HG03565 (cell line): Measurements from ENCODE around the gene ZNF333.

Experiments used
- ATAC-seq: cut with Tn5 transposase; IDR thresholded peaks from one replicate; pipeline ENCODE4 v1.9.1; 2021; ENCODE audit warnings: mild to moderate bottlenecking, moderate library complexity; ENCODE audit not compliant: unreplicated experiment

ZNF333 gene

DNA sequence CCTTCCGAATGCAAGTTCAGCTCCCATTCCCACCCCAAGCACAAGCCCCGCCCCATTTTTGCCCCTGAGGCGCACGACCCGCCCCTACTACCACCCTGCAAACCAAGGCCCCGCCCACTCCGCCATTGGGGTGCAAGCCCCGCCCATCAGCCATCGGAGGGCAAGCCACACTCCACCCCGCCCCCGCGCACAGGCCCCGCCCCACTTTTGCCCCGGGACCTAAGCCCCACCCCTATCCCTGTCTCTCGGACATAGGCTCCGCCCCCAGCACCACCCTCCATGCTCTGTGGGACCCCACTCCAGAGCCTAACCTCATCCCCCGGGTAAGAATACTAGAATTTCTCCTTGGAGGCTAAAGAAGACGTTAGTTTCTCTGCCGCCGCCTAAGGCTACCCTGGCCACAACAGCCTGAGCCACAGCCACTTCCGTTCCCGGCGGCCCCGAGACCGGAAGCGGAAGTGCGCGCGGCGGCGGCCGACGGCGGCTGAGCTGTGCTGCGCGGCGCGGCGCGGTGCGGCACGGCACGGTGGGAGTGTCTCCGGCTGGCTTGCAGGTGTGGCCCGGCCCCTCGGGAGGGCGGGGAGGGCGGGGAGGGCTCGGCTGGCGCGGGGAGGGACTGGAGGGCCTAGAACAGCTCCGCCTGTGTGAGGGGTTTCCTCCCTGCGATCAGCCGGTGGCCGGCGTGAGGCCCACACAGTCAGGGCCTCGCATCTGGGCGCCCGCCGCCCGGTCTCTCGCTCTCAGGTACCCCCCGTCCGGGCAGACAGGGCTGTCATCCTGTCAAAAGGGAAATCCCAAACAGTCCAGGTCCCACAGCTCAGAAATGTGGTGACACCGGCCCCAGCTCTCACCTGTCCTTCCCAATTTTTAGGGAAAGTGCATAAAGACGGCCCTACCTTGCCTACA is at the start of gene ZNF333:
TSS of gene ZNF333 (plus strand) at position 451 of the 906 bp plus-strand sequence. CDS start 3,444 bp downstream, outside the sequence.
- ATAC-seq = peak; percentile 79

DNA sequence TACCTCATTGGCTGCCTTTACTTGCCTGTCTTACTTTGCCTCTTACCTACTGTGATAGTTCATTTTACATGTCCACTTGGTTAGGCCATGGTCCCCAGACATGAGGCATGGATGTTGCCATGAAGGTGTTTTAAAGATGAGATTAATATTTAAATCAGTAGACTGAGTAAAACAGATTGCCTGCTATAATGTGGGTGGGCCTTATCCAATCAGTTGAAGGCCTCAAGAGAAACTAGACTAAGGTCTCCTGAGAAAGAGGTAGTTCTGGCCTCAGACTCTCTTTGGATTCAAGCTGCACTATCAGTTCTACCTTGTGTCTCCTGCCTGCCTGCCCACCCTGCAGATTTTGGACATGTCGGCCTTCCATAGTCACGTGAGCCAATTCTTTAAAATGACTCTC is 41.3 kb upstream of the ZNF333 start:
- ATAC-seq = no peak

DNA sequence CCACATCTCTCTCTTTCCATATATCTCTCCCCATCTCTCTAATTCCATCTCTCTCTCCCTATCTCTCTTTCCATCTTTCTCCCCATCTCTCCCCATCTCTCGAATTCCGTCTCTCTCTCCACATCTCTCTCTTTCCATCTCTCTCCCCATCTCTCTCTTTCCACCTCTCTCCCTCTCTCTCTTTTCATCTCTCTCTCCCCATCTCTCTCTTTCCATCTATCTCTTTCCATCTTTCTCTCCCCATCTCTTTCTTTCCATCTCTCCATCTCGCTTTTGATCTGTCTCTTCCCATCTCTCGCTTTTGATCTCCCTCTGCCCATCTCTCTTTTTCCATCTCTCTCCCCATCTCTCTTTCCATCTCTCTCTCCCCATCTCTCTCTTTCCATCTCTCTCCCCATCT is 40.8 kb upstream of the ZNF333 start:
- ATAC-seq = no peak

DNA sequence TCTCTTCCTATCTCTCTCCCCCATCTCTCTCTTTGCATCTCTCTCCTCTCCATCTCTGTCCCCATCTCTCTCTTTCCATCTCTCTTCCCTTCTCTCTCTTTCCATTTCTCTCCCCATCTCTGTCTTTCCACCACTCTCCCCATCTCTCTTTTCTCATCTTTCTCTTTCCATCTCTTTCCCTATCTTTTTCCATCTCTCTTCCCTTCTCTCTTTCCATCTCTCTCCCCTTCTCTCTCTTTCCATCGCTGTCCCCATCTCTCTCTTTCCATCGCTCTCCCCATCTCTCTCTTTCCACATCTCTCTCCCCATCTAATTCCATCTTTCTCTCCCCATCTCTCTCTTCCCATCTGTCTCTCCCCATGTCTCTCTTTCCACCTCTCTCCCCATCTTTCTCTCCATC is 39.7 kb upstream of the ZNF333 start:
- ATAC-seq = no peak

DNA sequence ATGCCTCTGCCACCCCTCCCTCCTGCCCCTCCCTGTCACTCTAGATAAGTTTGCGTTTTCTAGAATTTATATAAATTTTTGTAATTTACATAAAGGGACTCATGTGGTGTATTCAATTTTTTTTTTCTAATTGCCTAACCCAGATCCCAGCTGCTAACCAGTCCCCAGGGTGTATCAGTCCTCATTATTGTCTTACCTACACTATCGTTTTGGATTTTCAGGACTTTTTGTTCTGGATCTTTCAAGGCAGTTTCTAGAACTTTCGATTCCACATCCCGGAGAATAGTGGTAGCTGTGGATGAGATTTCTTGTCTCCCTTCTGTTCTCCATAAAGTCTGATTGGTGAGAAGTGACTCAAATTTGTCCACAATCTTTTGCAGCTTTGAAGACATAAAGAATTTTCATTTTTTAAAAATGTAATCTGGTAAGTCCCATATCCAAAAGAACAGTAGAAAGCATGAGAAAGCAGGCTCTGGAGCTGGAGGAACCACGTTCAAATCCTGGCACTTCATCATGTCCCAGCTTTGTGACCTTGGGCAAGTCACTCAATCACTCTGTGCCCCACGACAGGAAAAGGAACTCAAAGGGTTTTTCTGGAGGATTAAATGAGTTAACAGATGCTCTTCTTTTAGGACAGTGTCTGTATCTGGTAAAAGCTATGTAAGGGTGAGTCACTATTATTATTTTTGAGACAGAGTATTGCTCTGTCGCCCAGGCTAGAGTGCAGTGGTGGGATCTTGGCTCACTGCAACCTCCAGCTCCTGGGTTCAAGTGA is 34.9 kb upstream of the ZNF333 start:
- ATAC-seq = no peak

DNA sequence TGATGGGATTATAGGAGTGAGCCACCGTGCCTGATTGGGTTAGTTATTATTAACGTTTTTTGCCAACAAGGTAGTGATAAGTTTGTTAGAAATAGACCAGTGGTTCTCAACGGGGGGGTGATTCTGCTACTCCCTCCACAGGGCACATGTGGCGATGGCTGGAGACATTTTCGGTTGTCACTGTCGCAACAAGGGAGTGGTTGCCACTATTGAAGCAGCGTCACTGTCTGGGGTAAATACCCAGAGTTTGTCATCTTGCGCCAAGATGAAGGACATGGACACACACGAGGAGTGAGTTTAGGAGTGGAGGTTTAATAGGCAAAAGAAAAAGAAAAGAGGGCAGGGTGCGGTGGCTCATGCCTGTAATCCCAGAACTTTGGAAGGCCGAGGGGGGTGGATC is 34.1 kb upstream of the ZNF333 start:
- ATAC-seq = no peak

DNA sequence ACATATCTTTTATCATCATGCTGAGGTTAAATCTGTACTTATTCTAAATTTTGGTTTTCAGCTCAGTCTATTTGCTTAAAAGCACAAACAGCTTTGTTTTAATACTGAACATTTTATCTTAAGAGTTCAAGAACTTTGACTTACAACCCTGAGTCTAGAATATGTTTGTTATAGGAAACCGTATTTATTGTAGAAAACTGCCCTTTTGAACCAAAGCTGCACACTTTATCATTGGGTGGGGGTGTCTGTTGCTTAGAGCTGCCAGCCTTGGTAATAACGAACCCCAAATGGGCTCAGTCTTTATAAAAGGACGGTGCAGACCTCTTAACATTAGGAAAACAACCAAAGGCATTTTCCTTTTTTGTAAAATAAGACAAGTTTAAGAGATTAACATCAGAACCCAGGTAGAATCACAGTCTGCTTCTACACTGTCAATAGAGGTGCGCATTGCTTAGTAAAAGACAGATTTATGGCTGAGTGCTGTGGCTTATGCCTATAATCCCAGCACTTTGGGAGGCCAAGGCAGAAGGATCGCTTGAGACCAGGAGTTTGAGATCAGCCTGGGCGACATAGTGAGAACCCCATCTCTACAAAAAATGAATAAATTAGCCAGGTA is 29.9 kb upstream of the ZNF333 start:
- no peak for ATAC-seq

DNA sequence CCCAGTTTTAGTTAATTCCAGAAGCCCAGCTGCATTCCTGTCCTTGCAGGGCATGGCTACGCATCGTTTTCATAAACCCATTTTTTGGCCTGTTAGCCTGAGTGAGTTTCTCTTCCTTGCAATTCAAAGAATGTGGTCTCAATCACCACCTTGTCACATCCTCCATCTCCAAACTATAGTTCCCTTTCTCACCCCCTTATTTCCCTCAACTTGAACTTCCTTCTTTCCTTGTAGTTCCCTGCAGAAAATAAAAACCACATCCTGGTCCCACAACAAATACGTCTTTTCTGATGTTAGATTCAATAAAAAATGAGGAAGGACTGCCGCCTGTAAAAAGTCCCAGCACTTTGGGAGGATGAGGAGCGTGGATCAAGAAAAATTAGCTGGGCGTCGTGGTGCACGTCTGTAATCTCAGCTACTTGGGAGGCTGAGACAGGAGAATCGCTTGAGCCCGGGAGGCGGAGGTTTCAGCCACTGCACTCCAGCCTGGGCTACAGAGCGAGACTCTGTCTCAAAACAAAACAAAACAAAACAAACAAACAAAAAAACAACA is 28.4 kb upstream of the ZNF333 start:
- no peak for ATAC-seq

DNA sequence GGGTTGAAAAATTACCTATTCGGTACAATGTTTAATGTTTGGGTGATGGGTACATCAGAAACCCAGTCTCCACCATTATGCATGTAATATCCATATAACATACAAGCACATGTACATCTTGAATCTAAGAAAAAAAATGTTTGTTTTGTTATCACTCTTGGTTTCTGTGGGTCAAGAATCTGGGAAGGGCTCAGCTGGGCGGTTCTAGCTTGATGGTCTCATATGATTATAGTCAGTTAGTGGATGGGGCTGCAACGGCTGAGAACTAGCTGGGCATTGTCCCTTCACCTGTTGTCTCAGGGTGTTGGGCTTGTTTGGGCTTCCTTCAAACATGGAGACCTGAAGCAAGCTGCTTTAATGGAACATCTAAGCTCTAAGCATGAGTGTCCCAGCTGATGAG is 19.9 kb upstream of the ZNF333 start:
- ATAC-seq = no peak

DNA sequence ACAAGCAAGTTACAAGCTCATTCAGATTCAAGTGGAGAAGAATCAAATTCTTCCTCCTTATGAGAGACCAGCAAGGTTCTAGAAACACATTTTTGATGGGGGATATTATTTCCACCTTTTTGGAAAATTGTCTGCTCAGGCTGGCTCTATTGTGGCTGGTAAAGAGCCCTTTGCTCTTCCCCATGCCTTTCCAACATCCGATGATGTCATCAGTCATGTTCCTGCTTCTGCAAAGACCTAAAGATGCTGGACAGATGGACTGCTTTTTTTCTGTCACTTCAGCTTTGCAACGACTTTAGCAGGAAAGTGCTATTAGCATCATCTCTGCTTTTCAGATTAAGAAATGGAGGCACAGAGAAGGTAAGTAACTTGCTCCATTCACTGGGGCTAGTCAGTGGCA is 19.4 kb upstream of the ZNF333 start:
- ATAC-seq = no peak

DNA sequence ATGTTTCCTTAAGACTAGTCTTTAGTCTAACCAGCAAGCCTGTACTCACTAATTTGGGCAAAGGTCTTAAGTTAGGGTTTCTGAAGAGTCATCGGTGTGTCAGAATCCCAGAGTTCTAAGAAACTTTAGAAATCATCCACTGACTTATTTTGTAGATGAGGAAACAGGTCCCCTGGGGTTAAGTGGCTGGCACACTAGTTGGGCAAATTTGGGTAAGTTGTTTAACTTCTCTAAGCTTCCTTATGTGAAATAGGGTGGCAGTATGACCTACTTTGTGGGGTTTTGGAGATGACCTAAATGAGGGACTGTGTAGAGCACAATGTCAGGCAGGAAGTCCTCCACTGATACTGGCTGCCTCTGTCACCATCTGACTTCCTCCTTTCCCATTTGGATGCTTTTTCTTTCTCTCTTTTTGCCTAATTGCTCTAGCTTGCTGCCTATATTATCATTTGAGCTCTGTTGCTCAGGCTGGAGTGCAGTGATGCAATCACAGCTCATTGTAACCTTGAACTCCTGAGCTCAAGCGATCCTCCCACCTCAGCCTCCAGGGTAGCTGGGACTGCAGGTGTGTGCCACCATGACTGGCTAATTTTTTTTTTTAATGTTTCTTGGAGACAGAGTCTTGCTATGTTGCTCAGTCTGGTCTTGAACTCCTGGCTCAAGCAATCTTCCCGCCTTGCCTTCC is 17.5 kb upstream of the ZNF333 start:
- ATAC-seq = no peak

DNA sequence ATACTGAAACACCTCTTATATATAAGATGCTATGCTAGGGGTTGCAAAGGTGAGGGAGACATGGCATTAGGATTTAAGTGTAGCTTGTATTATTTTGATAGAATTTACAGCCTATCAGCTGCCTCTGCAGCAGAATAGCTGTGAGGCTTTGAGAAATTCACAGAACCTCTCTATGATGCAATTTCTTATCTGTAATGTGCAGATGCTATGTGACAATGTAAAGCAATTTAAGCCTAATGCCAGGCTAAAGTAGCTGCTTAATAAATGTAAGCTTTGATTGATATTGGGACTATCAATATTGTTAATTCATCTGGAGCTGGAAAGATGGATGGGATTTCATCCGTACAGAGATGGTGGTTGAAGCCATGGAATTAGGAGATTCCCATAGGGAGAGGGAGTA is 16.8 kb upstream of the ZNF333 start:
- ATAC-seq = no peak

DNA sequence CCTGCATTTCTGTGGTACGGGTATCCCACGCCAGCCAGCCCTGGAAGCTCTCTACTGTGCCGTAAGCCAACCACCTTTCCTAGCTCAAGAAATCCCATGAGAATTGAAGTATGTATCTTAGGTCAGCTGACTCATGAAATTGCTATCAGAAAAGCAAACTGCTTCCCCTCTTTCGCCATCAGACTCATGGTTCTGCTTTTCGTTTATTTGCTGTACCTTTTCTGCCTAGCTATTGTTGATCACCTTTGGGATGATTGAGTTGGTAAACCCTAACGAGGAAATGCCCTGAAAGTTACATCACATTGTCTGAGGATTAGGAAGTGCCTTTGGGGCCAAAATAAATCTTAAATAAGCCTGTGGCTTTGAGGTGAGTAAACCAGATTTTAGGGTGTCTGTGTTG is 15.1 kb upstream of the ZNF333 start, which contains the start of gene ADGRE3:
TSS of gene ADGRE3 (minus strand) at position 81 of the 400 bp plus-strand sequence. CDS start at position 7, 74 bp downstream.
- ATAC-seq = no peak

DNA sequence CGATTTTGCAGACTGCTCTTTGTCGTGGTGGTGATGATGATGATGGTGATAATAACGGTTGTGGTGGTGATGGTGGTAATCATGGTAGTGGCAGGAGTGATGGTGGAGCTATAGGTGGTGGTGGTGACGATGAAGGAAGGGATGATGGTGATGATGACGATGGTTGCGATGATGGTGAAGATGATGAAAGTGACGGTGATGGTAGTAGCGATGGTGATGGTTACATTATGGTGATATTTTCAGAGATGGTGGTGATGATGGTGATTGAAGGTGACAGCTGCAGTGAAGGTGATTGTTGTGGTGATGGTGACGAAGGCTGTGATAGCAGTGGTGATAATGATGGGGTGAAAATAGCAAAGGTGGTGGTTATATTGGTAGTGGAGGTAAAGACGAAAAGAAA is 13.1 kb upstream of the ZNF333 start:
- no peak for ATAC-seq

DNA sequence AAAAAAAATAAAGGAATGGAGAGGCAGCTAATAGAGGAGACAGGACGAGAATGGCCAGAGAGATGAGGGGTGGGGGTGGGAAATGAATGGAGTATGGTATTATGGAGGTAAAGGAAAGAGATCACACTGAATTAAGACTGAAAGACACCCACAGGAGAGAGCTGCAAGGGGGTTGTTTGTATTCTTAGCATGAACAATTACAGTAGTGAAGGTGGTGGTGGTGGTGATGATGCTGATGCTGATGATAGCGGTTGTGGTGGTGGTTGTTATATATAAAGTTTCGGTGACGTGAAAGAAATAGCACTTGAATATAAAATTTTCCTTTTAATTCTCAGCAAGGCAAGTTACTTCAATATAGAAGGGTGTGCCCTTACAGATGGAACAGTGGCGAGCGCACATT is 12.4 kb upstream of the ZNF333 start:
- ATAC-seq = no peak

DNA sequence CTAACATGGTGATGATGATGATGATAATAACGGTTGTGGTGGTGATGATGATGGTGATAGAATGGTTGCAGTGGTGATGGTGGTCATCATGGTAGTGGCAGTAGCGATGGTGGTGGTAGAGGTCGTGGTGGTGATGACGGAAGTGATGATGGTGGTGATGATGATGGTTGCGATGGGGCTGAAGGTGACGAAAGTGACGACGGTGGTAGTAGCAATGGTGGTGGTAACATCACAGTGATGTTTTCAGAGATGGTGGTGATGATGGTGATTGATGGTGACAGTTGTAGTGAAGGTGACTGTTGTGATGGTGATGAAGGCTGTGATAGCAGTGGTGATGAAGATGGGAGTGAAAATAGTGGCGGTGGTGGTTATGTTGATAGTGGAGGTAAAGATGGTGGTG is 11.6 kb upstream of the ZNF333 start:
- ATAC-seq = no peak

DNA sequence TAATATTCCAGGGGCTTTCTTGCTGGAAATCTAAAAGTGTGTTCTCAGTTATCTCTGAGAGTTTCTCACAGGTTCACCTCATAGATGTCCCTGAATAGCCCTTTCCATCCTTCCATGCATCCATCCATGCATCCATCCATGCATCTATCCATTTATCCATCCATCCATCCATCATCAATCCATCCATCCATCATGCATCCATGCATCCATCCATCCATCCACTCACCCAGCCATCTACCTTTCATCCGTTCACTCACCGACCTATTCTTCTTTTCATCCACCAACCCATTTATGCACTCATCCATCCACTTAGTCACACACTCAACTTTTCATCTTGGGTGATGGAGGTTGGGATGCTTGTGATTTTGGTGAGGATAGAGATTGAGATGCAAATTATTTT is 7.8 kb upstream of the ZNF333 start:
- no peak for ATAC-seq

DNA sequence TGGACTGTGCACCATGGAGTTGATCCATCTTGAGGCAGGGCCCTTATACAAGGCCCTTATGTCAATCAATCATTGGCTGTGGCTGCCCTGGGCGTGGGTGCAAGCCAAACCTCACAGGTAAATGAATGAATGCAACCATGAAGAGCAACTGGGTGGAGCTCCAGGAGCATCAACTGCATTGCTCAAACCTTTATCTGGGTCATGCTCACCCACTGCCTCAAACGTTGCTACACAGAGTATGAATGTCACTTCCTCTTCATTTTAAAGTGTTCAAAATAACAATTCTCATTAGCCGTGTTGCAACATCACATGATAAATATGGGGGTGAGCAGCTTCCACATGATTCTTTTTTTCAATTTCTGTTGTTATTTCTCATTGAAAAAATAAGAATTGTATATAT is 6.4 kb upstream of the ZNF333 start:
- ATAC-seq = no peak

DNA sequence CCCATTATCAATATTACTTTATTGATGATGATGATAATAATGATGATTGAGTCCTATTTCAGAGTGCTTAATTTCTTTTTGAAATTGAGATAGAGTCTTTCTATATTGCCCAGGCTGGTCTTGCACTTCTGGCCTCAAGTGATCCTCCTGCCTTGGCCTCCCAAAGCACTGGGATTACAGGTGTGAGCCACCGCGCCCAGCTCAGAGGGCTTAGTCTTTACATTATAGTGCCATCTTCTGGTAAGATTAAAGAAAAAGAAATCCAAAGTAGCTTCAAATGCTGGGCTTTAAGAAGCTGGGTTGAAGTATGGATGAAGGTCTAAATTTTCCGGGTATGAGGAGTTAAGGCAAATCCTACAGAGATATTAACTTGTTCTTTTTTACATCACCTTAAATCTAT is 3.4 kb upstream of the ZNF333 start:
- ATAC-seq = no peak

DNA sequence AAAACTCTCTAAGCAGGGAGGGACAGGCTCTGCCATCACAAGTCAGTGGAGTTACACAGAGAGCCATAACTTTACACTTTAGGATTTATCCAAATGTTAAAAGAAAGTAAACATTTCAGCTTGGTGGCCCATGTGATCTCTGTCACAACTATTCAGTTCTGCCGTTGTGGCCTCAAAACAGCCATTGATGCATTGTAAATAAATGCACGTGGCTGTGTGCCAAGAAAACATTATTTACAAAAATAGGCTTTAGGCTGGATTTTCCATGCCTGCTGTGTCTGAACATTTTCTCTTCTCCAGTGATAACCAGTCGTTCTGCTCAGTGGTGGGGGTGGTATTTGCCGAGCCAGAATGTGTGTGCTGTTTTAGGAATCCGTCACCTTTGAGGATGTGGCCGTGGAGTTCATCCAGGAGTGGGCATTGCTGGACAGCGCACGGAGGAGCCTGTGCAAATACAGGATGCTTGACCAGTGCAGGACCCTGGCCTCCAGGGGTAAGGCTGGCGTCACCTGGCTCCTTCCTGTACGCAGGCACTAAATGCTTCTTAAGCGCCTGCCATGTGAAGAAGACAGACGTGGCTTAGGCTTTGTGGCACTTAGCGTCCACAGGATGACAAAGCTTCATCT is 4.9 kb downstream of the ZNF333 start:
- ATAC-seq = no peak
